GM06990 (cell line): ENCODE results near the gene AP4M1.

Source experiments
- DNase-seq: peaks from one replicate; pipeline ENCODE4 v3.0.0-alpha.2; 2011; ENCODE audit not compliant: insufficient read length; ENCODE audit errors: extremely low read depth
- H3K27me3 ChIP-seq: replicated peaks from 2 replicates; pipeline ENCODE4 v1.6.0; 2011; ENCODE audit warnings: low read length; ENCODE audit not compliant: control insufficient read depth, insufficient read depth
- H3K36me3 ChIP-seq: 2 replicates; pipeline ENCODE4 v1.5.1; 2011; ENCODE audit warnings: low read length; ENCODE audit not compliant: control insufficient read depth, insufficient read depth
- H3K4me3 ChIP-seq: replicated peaks from 2 replicates; pipeline ENCODE4 v1.5.1; 2011; ENCODE audit warnings: low read depth, mild to moderate bottlenecking, control low read depth, low read length
- CTCF ChIP-seq: IDR thresholded peaks from 2 replicates; pipeline ENCODE4 v1.5.1; 2011; ENCODE audit warnings: low read length, control low read depth, mild to moderate bottlenecking, inconsistent platforms; ENCODE audit not compliant: insufficient read depth, poor library complexity, severe bottlenecking

Gene AP4M1

GRCh38 chr7:100147278-100147677 lies 45.8 kb downstream of the AP4M1 start:
- H3K36me3 ChIP-seq, result peaks cover 3% of the 10 kb centered on the region
- no peaks in the 10 kb centered on the region for H3K27me3 ChIP-seq
- TF ChIP-seq CTCF, result no peak
- DNase-seq, result no peak
- no peak overlapping the region for H3K4me3 ChIP-seq

GRCh38 chr7:100148225-100148558 lies 46.7 kb downstream of the AP4M1 start:
- H3K4me3 ChIP-seq, result peak overlapping the region; percentile 60
- no peak for DNase-seq
- TF ChIP-seq CTCF, result no peak
- peaks cover 3% of the 10 kb centered on the region for H3K36me3 ChIP-seq
- H3K27me3 ChIP-seq, result no peaks in the 10 kb centered on the region

- no peaks in the 10 kb centered on the region for H3K27me3 ChIP-seq
- DNase-seq, result peak; percentile 98
- TF ChIP-seq CTCF, result peak; percentile 11
- peaks cover 5% of the 10 kb centered on the region for H3K36me3 ChIP-seq
- peak within 1 kb of the TSS; percentile 98 for H3K4me3 ChIP-seq
These were observed 47.3 kb downstream of the AP4M1 start, which contains the start of gene LAMTOR4 for GRCh38 chr7:100148559-100149328. Gene LAMTOR4, plus strand, starts transcription at chr7:100148918. Its CDS starts 55 bp downstream, at chr7:100148973.

GRCh38 chr7:100152404-100152803 lies 51.0 kb downstream of the AP4M1 start:
- TF ChIP-seq CTCF, result no peak
- H3K4me3 ChIP-seq, result no peak overlapping the region
- no peak for DNase-seq
- no peaks in the 10 kb centered on the region for H3K27me3 ChIP-seq
- H3K36me3 ChIP-seq, result peaks cover 30% of the 10 kb centered on the region

GRCh38 chr7:100152937-100153666 lies 51.7 kb downstream of the AP4M1 start:
- DNase-seq, result no peak
- Histone ChIP-seq H3K4me3 (no peak overlapping the region), H3K36me3 (peaks cover 30% of the 10 kb centered on the region), H3K27me3 (no peaks in the 10 kb centered on the region)
- no peak for TF ChIP-seq CTCF
